NB4 (cell line): ENCODE data around the gene OR6A2.

ENCODE experiments used
- DNase-seq: peaks from one replicate; pipeline ENCODE4 v3.0.0; 2010; ENCODE audit warnings: low read depth
- H3K4me3 ChIP-seq: one replicate; pipeline ENCODE4 v1.5.1; 2011; ENCODE audit warnings: mild to moderate bottlenecking, low read depth, low read length, moderate library complexity
- MAX ChIP-seq: IDR thresholded peaks from 2 replicates; pipeline ENCODE4 v1.6.1; 2011; ENCODE audit warnings: low read depth, low read length
- MYC ChIP-seq: IDR thresholded peaks from 2 replicates; pipeline ENCODE4 v1.6.1; 2011; ENCODE audit warnings: low read depth, low read length
- POLR2A ChIP-seq: IDR thresholded peaks from 2 replicates; pipeline ENCODE4 v1.6.1; 2011; ENCODE audit warnings: mild to moderate bottlenecking; ENCODE audit not compliant: insufficient read length; ENCODE audit errors: extremely low read depth
- TF ChIP-seq, protein P1 (sequence below): IDR thresholded peaks from one replicate; pipeline ENCODE4 v1.5.1; 2012; ENCODE audit warnings: low read depth, low read length

OR6A2 gene

GRCh38 chr11:6833356-6833755, 33.9 kb upstream of the OR6A2 start:
- no peak overlapping the region for H3K4me3 ChIP-seq
- DNase-seq, result no peak
- TF ChIP-seq POLR2A (no peak), MYC (no peak), MAX (no peak)
- TF ChIP-seq, protein P1, sequence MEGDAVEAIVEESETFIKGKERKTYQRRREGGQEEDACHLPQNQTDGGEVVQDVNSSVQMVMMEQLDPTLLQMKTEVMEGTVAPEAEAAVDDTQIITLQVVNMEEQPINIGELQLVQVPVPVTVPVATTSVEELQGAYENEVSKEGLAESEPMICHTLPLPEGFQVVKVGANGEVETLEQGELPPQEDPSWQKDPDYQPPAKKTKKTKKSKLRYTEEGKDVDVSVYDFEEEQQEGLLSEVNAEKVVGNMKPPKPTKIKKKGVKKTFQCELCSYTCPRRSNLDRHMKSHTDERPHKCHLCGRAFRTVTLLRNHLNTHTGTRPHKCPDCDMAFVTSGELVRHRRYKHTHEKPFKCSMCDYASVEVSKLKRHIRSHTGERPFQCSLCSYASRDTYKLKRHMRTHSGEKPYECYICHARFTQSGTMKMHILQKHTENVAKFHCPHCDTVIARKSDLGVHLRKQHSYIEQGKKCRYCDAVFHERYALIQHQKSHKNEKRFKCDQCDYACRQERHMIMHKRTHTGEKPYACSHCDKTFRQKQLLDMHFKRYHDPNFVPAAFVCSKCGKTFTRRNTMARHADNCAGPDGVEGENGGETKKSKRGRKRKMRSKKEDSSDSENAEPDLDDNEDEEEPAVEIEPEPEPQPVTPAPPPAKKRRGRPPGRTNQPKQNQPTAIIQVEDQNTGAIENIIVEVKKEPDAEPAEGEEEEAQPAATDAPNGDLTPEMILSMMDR, result no peak

DNA sequence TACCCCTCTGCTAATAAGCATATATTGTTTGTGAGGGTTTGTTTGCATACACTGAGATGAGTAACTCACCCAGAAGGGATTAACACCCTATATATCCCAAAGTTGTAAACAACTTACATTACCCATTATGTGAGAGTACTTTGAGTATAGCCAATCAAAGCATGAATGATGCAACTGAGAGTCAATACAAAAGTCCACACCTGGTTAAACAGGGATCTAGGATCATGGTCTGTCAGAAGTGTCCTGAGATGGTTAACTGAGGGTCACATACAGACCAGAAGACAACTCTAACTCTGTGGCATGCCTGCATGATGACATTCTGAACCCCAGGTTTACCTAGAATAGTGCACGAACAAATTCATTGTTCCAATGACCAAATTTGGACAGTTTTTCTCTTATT, 28.6 kb upstream of the OR6A2 start:
- TF ChIP-seq POLR2A (no peak), MYC (no peak)
- no peak for DNase-seq
- no peak overlapping the region for H3K4me3 ChIP-seq

- DNase-seq, result peak; percentile 33
- no peak for TF ChIP-seq MAX
- H3K4me3 ChIP-seq, result no peak overlapping the region
Measured at GRCh38 chr11:6825231-6825744, 25.8 kb upstream of the OR6A2 start.

- TF ChIP-seq MAX (no peak), MYC (no peak), POLR2A (no peak)
- TF ChIP-seq, protein P1, result no peak
- H3K4me3 ChIP-seq, result no peak overlapping the region
- no peak for DNase-seq
Measured at GRCh38 chr11:6824136-6824823, 24.8 kb upstream of the OR6A2 start.

- TF ChIP-seq POLR2A, result no peak
- TF ChIP-seq MYC, result no peak
- TF ChIP-seq, protein P1, result no peak
- TF ChIP-seq MAX, result no peak
- DNase-seq, result no peak
- no peak overlapping the region for H3K4me3 ChIP-seq
Measured at GRCh38 chr11:6818967-6819366, 19.5 kb upstream of the OR6A2 start.

GRCh38 chr11:6817694-6818093, 18.2 kb upstream of the OR6A2 start:
- DNase-seq, result no peak
- TF ChIP-seq MYC (no peak), MAX (no peak), POLR2A (no peak)
- TF ChIP-seq, protein P1, result no peak
- no peak overlapping the region for H3K4me3 ChIP-seq

DNA sequence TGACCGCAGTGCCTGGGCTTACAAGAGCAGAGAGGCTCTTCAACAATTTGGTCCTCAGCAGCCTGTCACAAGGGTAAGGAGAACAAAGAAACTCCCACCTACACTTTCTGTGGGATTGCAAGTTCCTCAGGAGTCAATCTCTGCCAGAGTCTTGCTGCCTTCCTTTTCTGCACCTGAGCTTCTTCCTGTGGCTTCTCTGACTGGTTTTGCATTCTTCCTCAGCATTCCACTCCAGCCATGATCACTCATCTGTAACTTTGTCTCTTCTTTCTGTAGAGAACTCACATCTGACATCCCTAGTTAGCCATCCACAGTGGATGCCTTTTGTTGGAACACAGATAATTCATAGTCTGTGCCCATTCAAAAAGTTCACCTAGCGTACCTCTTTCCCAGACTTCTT, 14.2 kb upstream of the OR6A2 start:
- no peak overlapping the region for H3K4me3 ChIP-seq
- DNase-seq, result no peak
- no peak for TF ChIP-seq POLR2A
- no peak for TF ChIP-seq MAX
- no peak for TF ChIP-seq MYC
- TF ChIP-seq, protein P1, result no peak
